GM12874 (cell line): ENCODE data around the gene ATP12A.

Experiments
- CTCF ChIP-seq: IDR thresholded peaks from 2 replicates; pipeline ENCODE4 v1.5.1; 2011; ENCODE audit warnings: low read depth, mild to moderate bottlenecking, control low read depth, low read length, moderate library complexity; ENCODE audit not compliant: insufficient read depth

ATP12A gene

DNA sequence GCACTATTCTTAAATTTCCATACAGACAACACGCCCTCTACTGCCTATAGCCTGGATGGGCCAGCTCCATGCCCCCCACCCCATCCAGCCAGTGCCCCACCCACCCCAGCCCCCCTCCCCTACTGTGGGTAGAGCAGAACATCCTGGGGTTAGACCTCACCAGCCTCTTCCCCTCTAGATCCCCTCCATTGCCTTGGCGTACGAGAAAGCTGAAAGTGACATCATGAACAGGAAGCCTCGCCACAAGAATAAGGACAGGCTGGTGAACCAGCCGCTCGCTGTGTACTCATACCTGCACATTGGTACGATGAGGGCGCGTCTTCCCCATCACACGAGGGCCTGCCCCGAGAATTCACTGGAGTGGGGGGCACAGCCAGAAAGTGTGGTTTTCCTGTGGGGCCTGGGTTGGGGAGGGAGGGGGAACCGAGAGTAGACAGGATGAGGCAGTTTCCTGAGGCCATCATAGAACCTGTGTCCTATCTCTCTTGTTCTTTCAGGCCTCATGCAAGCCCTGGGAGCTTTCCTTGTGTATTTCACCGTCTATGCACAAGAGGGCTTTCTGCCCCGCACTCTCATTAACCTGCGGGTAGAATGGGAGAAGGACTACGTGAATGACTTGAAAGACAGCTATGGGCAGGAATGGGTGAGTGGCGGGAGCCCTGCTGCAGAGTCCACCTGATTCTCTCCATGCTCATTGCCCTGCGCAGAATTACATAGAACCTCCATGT is 29.1 kb downstream of the ATP12A start:
- no peak for TF ChIP-seq CTCF

GRCh38 chr13:24713022-24713421 is 32.8 kb downstream of the ATP12A start:
- TF ChIP-seq CTCF: no peak

- TF ChIP-seq CTCF: no peak
Observed at GRCh38 chr13:24716011-24716410, 35.8 kb downstream of the ATP12A start.

- TF ChIP-seq CTCF: no peak
Observed at GRCh38 chr13:24716446-24716845, 36.2 kb downstream of the ATP12A start.

DNA sequence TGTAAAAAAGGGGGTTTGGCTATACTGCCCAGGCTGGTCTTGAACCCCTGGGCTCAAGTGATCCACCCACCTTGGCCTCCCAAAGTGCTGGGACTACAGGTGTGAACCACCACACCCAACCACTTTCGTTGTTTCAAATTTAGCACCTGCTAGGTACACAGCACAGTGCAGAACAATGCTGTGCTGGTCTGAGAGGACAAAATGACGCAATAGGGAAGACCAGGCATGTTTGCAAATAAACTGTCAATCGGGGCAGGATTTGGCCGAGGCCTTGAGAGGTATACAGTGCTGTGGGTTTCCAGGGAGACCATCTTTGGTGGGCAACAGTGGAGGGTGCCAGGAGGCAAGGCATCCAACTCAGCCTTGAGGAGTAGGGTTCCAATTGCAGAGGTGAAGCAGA is 37.0 kb downstream of the ATP12A start:
- no peak for TF ChIP-seq CTCF

GRCh38 chr13:24718192-24718965 is 38.2 kb downstream of the ATP12A start:
- no peak for TF ChIP-seq CTCF

- no peak for TF ChIP-seq CTCF
Observed at GRCh38 chr13:24719139-24719538, 38.9 kb downstream of the ATP12A start.
